Hindlimb muscle (tissue), 1 donor: ENCODE measurements around the gene MYL6B. TPM values are rescaled to one million over a fixed set of nuclear protein-coding genes. Genes with fewer than 3 reads are reported as not detected.
"Not testable (repeated sequence)": the region's sequence is repeated elsewhere in the genome, so short reads cannot be mapped to it uniquely, and the experiment has no call there.

Source experiments
- DNase-seq: peaks from one replicate; pipeline ENCODE4 v3.0.0-alpha.2; 2013
- polyA plus RNA-seq: library from polyadenylated mRNA; unstranded; fragments of 120-200 nt; gene quantifications from one replicate; pipeline ENCODE4 v1.2.1, GENCODE V29; 2013; ENCODE audit not compliant: insufficient read length

The MYL6B gene
- polyA plus RNA-seq, 1 donor = 426 TPM

DNA sequence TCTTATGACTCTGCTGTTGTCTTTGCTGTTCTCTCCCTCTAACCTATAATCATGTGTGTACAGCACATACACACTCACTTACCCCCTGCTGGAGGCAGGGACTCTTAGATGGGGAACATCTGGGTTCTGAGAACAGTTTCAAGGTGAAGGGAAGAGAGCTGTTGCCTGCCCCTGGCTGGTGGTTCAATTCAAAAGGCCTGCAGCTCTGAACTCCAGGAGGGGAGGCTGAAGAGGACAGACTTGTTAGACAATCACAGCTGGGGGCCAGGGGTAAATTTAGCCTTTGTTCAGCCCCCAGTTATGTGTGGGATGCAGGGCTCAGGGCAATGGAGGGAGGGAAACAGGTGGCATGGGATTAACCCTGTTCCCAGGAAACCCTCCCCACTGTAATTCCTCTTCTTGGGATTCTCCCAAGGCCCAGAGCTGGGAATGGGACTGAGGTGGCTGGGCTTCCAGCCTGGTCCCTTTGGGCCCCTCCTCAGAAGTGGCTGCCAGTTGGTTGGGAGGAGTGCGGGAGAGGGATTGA is 1.9 kb downstream of the MYL6B start:
- DNase-seq = no peak

DNA sequence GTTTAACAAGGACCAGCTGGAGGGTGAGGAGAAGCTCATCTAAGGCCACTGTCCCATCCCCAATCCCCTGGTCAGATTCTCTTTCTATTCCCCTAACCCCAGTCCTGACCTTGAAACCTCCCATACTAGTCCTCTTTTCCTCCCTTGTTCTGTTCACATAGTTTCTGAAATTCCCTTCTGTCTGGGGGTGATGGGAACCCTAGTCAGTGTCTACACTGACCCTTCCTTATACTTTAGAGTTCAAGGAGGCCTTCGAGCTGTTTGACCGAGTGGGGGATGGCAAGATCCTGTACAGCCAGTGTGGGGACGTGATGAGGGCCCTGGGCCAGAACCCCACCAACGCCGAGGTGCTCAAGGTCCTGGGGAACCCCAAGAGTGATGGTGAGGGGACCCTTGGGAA is 2.4 kb downstream of the MYL6B start:
- no peak for DNase-seq

- DNase-seq = no peak
These were observed 3.0 kb downstream of the MYL6B start for GRCh38 chr12:56155256-56155845.

- DNase-seq = not testable (repeated sequence)
These were observed 4.2 kb downstream of the MYL6B start for GRCh38 chr12:56156464-56157200.

- peak; percentile 88 for DNase-seq
These were observed 5.0 kb downstream of the MYL6B start for GRCh38 chr12:56157201-56158028.

- DNase-seq = peak; percentile 97
These were observed 5.9 kb downstream of the MYL6B start, which contains the start of gene MYL6 for GRCh38 chr12:56158029-56158925. TSS of gene MYL6 (plus strand) at chr12:56158359. CDS start at chr12:56158402, 43 bp downstream.

- DNase-seq = peak; percentile 48
These were observed 6.6 kb downstream of the MYL6B start for GRCh38 chr12:56158926-56159461.

DNA sequence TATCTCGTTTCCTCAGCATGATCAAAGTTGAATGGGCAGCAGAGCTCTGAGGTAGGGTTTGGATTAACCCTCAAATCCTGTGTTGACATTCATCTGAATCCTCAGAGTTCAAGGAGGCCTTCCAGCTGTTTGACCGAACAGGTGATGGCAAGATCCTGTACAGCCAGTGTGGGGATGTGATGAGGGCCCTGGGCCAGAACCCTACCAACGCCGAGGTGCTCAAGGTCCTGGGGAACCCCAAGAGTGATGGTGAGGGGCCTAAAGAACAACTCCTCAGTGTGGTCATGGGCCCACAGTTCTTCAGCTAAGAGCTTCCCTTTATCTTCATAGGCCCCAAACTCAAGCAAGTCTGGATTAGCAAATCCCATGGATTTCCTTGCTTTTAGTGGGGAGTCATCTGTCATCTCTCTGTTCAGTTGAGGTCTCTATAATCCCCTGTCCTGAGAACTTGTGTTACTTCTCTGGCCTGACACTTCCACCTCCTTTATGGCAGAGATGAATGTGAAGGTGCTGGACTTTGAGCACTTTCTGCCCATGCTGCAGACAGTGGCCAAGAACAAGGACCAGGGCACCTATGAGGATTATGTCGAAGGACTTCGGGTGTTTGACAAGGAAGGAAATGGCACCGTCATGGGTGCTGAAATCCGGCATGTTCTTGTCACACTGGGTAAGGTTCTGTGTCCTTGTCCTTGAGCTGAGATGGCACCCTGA is 7.2 kb downstream of the MYL6B start:
- DNase-seq = no peak

DNA sequence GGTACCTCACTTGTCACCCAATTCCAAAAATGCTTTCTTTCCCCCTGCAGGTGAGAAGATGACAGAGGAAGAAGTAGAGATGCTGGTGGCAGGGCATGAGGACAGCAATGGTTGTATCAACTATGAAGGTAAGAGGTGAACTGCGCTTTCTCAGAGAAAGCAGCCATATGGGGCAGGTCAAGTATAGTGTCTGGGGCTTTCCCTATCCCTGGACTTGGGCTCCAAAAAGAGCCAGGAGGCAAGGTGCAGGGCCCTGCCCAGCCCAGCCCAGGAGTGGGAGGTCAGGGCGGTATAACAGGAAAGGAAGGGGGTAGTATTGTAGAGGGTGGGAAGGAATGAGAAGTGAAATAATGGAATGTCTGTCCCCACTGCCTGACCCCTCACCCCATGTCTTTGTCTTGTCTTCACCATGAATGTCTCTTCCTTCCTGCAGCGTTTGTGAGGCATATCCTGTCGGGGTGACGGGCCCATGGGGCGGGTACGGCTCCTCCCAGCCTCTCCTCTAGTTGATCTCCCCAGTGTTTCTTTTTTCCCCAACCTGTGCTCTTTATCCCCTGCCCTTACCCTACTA is 7.9 kb downstream of the MYL6B start:
- no peak for DNase-seq

- DNase-seq = no peak
These were observed 8.7 kb downstream of the MYL6B start for GRCh38 chr12:56160894-56161689.

DNA sequence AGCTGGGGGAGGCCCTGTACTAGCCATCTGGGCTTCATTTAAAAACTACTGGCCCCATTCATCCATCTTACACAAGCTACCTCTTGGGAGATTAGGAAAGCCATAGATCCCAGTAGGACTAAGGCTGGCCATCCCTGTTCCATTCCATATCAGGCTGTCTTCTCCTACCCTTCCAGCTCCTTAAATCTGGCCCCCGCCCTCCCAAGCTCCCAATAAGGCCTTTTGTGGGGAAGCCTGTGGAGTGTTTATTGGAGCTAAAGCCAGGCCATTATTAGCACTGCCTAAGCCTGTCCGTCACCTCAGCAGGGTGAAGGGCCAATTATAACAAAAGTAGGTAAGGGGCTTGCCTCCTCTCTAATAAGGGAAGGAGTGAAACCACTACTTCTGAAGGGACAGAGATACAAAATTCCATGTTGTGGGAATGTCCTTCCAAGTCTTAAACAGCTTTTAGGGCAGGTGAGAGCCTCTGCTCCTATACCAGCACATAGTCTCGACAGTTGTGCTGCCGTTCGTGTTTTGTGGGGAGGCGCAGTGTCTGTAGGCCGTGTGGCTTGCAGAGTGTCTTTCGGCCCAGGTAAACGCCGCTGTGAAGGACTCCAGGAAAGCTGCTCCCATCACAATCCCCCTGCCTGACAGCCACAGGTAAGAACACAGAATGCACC is 9.4 kb downstream of the MYL6B start:
- DNase-seq = no peak

GRCh38 chr12:56162468-56163290 is 10.3 kb downstream of the MYL6B start:
- DNase-seq = no peak

DNA sequence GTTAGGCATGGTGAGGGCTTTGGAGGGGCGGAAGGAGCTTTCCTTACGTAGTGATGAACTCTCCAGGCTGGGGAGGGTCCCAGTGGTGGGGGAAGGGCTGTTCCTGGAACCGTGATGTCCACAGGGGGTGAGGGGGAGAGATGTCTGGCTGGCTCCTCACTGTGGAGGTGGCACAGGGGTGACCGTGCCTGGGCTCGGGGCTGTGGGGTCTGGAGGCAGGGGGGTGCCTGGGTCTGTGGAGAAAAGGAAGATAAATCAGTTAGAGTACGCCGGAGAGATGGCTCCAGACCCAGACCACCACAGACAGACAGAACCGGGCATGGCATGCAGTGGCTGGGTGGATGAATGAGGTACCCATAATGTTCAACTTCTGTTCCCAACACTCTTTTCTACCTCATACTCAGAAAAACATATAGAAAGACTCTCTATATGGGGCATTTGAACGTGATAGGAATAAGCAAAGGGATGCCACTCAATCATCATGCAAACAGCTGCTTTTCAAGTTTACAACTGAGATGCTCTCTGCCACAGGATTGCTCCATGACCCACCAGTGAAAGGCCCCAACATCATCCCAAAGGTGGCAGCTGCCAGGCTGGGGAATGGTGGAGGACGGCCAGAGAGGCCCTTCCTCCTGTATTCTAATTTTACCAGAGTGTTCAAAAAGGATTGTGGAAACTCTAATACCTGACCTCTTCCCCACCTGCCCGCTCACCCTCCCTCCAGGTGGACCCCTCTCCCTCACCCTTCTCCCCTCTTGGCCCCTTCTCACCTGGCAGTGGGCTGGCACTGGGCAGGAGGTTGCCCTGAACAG is 11.4 kb downstream of the MYL6B start:
- no peak for DNase-seq

DNA sequence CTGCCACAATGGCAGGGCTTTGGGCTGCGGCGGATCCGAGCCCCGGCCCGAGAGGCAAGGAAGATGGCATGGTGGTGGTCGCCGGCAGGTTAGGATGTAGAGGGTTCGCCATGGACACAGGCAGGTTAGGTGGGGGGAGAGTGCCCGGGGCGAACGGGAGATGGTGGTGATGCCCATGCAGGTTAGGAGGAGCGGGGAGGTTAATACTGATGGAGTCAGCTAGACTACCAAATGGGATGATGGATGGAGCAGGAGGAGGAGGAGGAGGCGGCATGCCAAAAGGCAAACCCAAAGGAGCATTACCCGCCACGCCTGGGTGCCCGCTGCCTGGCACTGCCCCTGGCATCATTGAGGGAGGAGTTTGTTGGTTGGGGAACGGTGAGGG is 11.9 kb downstream of the MYL6B start:
- no peak for DNase-seq

- DNase-seq = no peak
These were observed 13.0 kb downstream of the MYL6B start for GRCh38 chr12:56165369-56165768.

- no peak for DNase-seq
These were observed 16.9 kb downstream of the MYL6B start for GRCh38 chr12:56169229-56169759.

DNA sequence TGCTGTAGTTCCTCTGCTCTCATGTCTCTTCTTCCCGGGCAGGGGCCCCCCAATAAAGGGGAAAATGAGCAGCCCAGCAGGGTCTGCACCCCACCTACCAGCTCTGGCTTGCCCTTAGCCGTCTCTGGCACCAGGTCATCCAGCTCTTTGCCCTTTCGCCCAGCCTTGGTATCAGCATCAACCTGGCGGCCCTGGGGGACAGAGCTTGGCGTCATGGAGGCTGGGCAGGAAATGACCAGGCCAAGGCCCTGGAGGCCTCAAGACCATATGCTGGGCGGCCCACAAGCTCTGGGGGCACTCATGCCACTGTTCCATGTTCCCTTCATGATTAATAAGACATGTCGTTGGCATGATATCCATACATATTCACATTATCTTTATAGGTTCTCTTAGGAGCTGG is 20.5 kb downstream of the MYL6B start:
- DNase-seq = no peak
